ENCODE measurements around the gene BATF3.

BATF3 gene

GRCh38 chr1:212702672-212703071 is 3.0 kb upstream of the BATF3 start:
- DNase-seq = no peak

- DNase-seq = no peak
These were observed 2.3 kb upstream of the BATF3 start for GRCh38 chr1:212701910-212702309.

GRCh38 chr1:212700892-212701819 is 1.5 kb upstream of the BATF3 start:
- no peak for DNase-seq

GRCh38 chr1:212700223-212700891 is 717 bp upstream of the BATF3 start:
- DNase-seq = no peak

GRCh38 chr1:212699104-212699624 is 476 bp downstream of the BATF3 start:
- no peak for DNase-seq

GRCh38 chr1:212698467-212699103 is 1.1 kb downstream of the BATF3 start:
- DNase-seq = no peak

- no peak for DNase-seq
These were observed 2.8 kb downstream of the BATF3 start for GRCh38 chr1:212696721-212697331.

- no peak for DNase-seq
These were observed 6.6 kb downstream of the BATF3 start for GRCh38 chr1:212692774-212693644.

- no peak for DNase-seq
These were observed 8.0 kb downstream of the BATF3 start for GRCh38 chr1:212691561-212692071.

- no peak for DNase-seq
These were observed 8.7 kb downstream of the BATF3 start for GRCh38 chr1:212690816-212691403.

GRCh38 chr1:212689758-212690529 is 9.7 kb downstream of the BATF3 start:
- no peak for DNase-seq

- no peak for DNase-seq
These were observed 10.4 kb downstream of the BATF3 start for GRCh38 chr1:212689196-212689725.

- no peak for DNase-seq
These were observed 11.1 kb downstream of the BATF3 start for GRCh38 chr1:212688341-212689047.

- no peak for DNase-seq
These were observed 11.8 kb downstream of the BATF3 start for GRCh38 chr1:212687811-212688210.

GRCh38 chr1:212686591-212686990 is 13.0 kb downstream of the BATF3 start:
- no peak for DNase-seq

GRCh38 chr1:212686069-212686468 is 13.6 kb downstream of the BATF3 start:
- no peak for DNase-seq

- DNase-seq = no peak
These were observed 14.2 kb downstream of the BATF3 start for GRCh38 chr1:212685429-212685828.

GRCh38 chr1:212684521-212685090 is 15.0 kb downstream of the BATF3 start:
- no peak for DNase-seq

- DNase-seq = no peak
These were observed 15.6 kb downstream of the BATF3 start for GRCh38 chr1:212684076-212684475.

All from SIG-M5 (cell line).